CD14-positive monocyte (primary cell): Measurements from ENCODE around the gene STK38L. TPM values are rescaled to one million over a fixed set of nuclear protein-coding genes. Genes with fewer than 3 reads are reported as not detected.
A peak's percentile ranks its signal among the peaks of the same experiment; 100 is the strongest.

Experiments
- DNase-seq, 3 donors: peaks; one replicate each; pipeline ENCODE4 v3.0.0-alpha.2; 2011 to 2022
- H2AFZ ChIP-seq: 2 replicates; pipeline ENCODE4 v1.6.0; 2012; ENCODE audit warnings: mild to moderate bottlenecking, low read depth, low read length, inconsistent platforms; ENCODE audit not compliant: insufficient read depth, poor library complexity, severe bottlenecking
- H3K27ac ChIP-seq, 2 donors: 1 replicate in 1 of 2; 2 replicates in 1 of 2; pipeline ENCODE4 v1.5.1; 2012 to 2013; ENCODE audit warnings: low read length in 2 of 2, control low read depth in 1 of 2, inconsistent platforms in 1 of 2, low read depth in 1 of 2, mild to moderate bottlenecking in 1 of 2
- H3K27me3 ChIP-seq, 2 donors: one replicate each; pipeline versions ENCODE4 v1.6.0 to v1.6.1; 2011 to 2013; ENCODE audit warnings: low read length in 2 of 2; ENCODE audit not compliant: control insufficient read depth in 2 of 2, insufficient read depth in 2 of 2
- H3K36me3 ChIP-seq, 2 donors: replicated peaks in 1 of 2; 1 replicate in 1 of 2; 2 replicates in 1 of 2; pipeline versions ENCODE4 v1.5.1 to v1.6.1; 2012 to 2013; ENCODE audit warnings: low read length in 2 of 2, control low read depth in 1 of 2, inconsistent platforms in 1 of 2, mild to moderate bottlenecking in 1 of 2; ENCODE audit not compliant: insufficient read depth in 2 of 2, control insufficient read depth in 1 of 2
- H3K4me1 ChIP-seq, 2 donors: 1 replicate in 1 of 2; 2 replicates in 1 of 2; pipeline versions ENCODE4 v1.5.1 to v1.6.1; 2012 to 2013; ENCODE audit warnings: low read length in 2 of 2, control low read depth in 1 of 2, inconsistent platforms in 1 of 2, mild to moderate bottlenecking in 1 of 2, moderate library complexity in 1 of 2; ENCODE audit not compliant: insufficient read depth in 2 of 2, control insufficient read depth in 1 of 2
- H3K4me2 ChIP-seq: replicated peaks from 2 replicates; pipeline ENCODE3; 2012; ENCODE audit warnings: low read length, moderate library complexity, mild to moderate bottlenecking; ENCODE audit not compliant: poor library complexity, severe bottlenecking; ENCODE audit errors: extremely low read depth
- H3K4me3 ChIP-seq, 3 experiments: fragments of 200-600 bp in 1 of 3; sonication (generic) in 1 of 3; replicated peaks in 1 of 3; 1 replicate in 2 of 3; 2 replicates in 1 of 3; pipeline ENCODE4 v1.5.1; 2011 to 2013; ENCODE audit warnings: low read length in 3 of 3, mild to moderate bottlenecking in 3 of 3, control low read depth in 2 of 3, low read depth in 2 of 3, inconsistent platforms in 1 of 3, moderate library complexity in 1 of 3
- H3K79me2 ChIP-seq: 2 replicates; pipeline ENCODE4 v1.6.0; 2012; ENCODE audit warnings: mild to moderate bottlenecking, control low read depth, inconsistent platforms, low read length, moderate library complexity; ENCODE audit not compliant: insufficient read depth
- H3K9ac ChIP-seq: 2 replicates; pipeline ENCODE4 v1.6.0; 2017; ENCODE audit warnings: low read length, mild to moderate bottlenecking; ENCODE audit not compliant: insufficient read depth, poor library complexity, severe bottlenecking
- H3K9me3 ChIP-seq, 2 donors: replicated peaks in 1 of 2; 1 replicate in 1 of 2; 2 replicates in 1 of 2; pipeline versions ENCODE4 v1.5.1 to v1.6.1; 2012 to 2013; ENCODE audit warnings: low read length in 2 of 2, control low read depth in 1 of 2; ENCODE audit not compliant: control insufficient read depth in 1 of 2, insufficient read depth in 1 of 2
- H4K20me1 ChIP-seq: 2 replicates; pipeline ENCODE4 v1.6.0; 2012; ENCODE audit warnings: mild to moderate bottlenecking, low read length, control low read depth, moderate library complexity; ENCODE audit not compliant: insufficient read depth
- H3K27ac Mint-ChIP-seq, 7 donors: one replicate each; pipeline ENCODE4 v1.8.0; 2020; ENCODE audit warnings: mild to moderate bottlenecking in 7 of 7, mixed read lengths in 7 of 7, moderate library complexity in 6 of 7, inconsistent platforms in 2 of 7
- H3K27me3 Mint-ChIP-seq, 3 donors: one replicate each; pipeline ENCODE4 v1.8.0; 2021 to 2022; ENCODE audit warnings: low read depth in 3 of 3, mild to moderate bottlenecking in 3 of 3, mixed read lengths in 3 of 3, moderate library complexity in 3 of 3, inconsistent platforms in 1 of 3
- H3K36me3 Mint-ChIP-seq, 2 donors: one replicate each; pipeline ENCODE4 v1.8.0; 2020; ENCODE audit warnings: mixed read lengths in 2 of 2, inconsistent platforms in 1 of 2, mild to moderate bottlenecking in 1 of 2
- H3K4me1 Mint-ChIP-seq: one replicate; pipeline ENCODE4 v1.8.0; 2020; ENCODE audit warnings: mild to moderate bottlenecking, mixed read lengths
- H3K4me3 Mint-ChIP-seq, 2 donors: one replicate each; pipeline ENCODE4 v1.8.0; 2020; ENCODE audit warnings: mild to moderate bottlenecking in 2 of 2, mixed read lengths in 2 of 2, moderate library complexity in 1 of 2
- H3K9me3 Mint-ChIP-seq, 7 donors: one replicate each; pipeline ENCODE4 v1.8.0; 2020 to 2022; ENCODE audit warnings: mixed read lengths in 7 of 7, mild to moderate bottlenecking in 6 of 7, moderate library complexity in 6 of 7, inconsistent platforms in 2 of 7
- CTCF ChIP-seq: fragments of 200-600 bp; IDR thresholded peaks from one replicate; pipeline ENCODE4 v1.8.0; 2022; ENCODE audit warnings: antibody characterized with exemption, mild to moderate bottlenecking
- WGBS: methylation state at CpG from one replicate; pipeline ENCODE4 v1.1.5; 2013; ENCODE audit warnings: missing lambda C conversion rate; ENCODE audit not compliant: insufficient coverage; 5-methylcytosine and 5-hydroxymethylcytosine counted together
- intact Hi-C, 2 donors: fragments of 100-400 bp; cut with micrococcal nuclease; formaldehyde crosslinking; loops; one replicate each; pipeline versions ENCODE4 v1.15.0 to v1.15.1; 2023
- polyA plus RNA-seq, 3 donors: library from polyadenylated mRNA; depleted of rRNA in 1 of 3; unstranded in 2 of 3; stranded (reverse) in 1 of 3; fragments of 300-500 nt in 2 of 3; fragments of >200 nt in 1 of 3; fragmentation: Illumina TruSeq in 2 of 3; gene quantifications; 1 replicate in 2 of 3; 2 replicates in 1 of 3; pipeline ENCODE4 v1.2.3, GENCODE V29; 2012 to 2021

STK38L gene
- polyA plus RNA-seq, 3 donors, result 20.0 to 29.5 (median 20.5) TPM

GRCh38 chr12:27253347-27253746, 9.3 kb downstream of the STK38L start:
- no peak overlapping the region for H3K9ac ChIP-seq
- H3K27ac ChIP-seq, result no peak overlapping the region
- peaks cover 63% of the 10 kb centered on the region for H4K20me1 ChIP-seq
- no peak for DNase-seq
- H3K27me3 ChIP-seq, result no peaks in the 10 kb centered on the region
- H3K36me3 Mint-ChIP-seq, result peaks cover 16 to 24% of the 10 kb centered on the region in 2 donors
- peaks cover 25 to 35% of the 10 kb centered on the region in 2 donors for H3K4me1 ChIP-seq
- TF ChIP-seq CTCF, result no peak
- H3K9me3 Mint-ChIP-seq, result peaks cover 0 to 6% (median 0%) of the 10 kb centered on the region in 7 donors
- H3K36me3 ChIP-seq, result peaks cover 3 to 18% of the 10 kb centered on the region in 2 donors
- no peak overlapping the region for H3K4me2 ChIP-seq
- H3K27ac Mint-ChIP-seq, result peak overlapping the region in 2 of 7 donors; percentile 10
- no peak overlapping the region for H2AFZ ChIP-seq
- H3K27me3 Mint-ChIP-seq, result peaks cover 0 to 2% (median 0%) of the 10 kb centered on the region in 3 donors
- no peak overlapping the region for H3K4me3 ChIP-seq
- peaks cover 99% of the 10 kb centered on the region for H3K79me2 ChIP-seq
- intact Hi-C loops, result no loop called here
- no peak overlapping the region for H3K4me3 Mint-ChIP-seq
- WGBS, result 100% methylated on average over 2 of the region's 2 CpGs
- H3K4me1 Mint-ChIP-seq, result peaks cover 48% of the 10 kb centered on the region
- no peaks in the 10 kb centered on the region for H3K9me3 ChIP-seq

GRCh38 chr12:27255806-27256205, 11.7 kb downstream of the STK38L start:
- intact Hi-C loops, result no loop called here
- H3K27ac Mint-ChIP-seq, result peak overlapping the region in 4 of 7 donors; percentile 7 to 72 (median 23)
- no peak overlapping the region for H3K4me3 ChIP-seq

More at GRCh38 chr12:27255806-27256205, 11.7 kb downstream of the STK38L start:
- H3K9ac ChIP-seq, result no peak overlapping the region
- H3K4me1 ChIP-seq, result peaks cover 22 to 32% of the 10 kb centered on the region in 2 donors
- H4K20me1 ChIP-seq, result peaks cover 76% of the 10 kb centered on the region
- H3K27me3 ChIP-seq, result no peaks in the 10 kb centered on the region
- H3K27ac ChIP-seq, result peak overlapping the region in 1 of 2 donors; percentile 24
- H3K36me3 Mint-ChIP-seq, result peaks cover 14 to 25% of the 10 kb centered on the region in 2 donors
- 100% methylated on average over 2 of the region's 3 CpGs for WGBS
- peaks cover 2 to 24% of the 10 kb centered on the region in 2 donors for H3K36me3 ChIP-seq
- H3K9me3 ChIP-seq, result no peaks in the 10 kb centered on the region
- peaks cover 54% of the 10 kb centered on the region for H3K4me1 Mint-ChIP-seq
- H3K9me3 Mint-ChIP-seq, result peaks cover 0 to 4% (median 0%) of the 10 kb centered on the region in 7 donors
- DNase-seq, result peak in 1 of 3 donors; percentile 57
- H3K27me3 Mint-ChIP-seq, result peaks cover 0 to 2% (median 0%) of the 10 kb centered on the region in 3 donors
- H3K4me2 ChIP-seq, result no peak overlapping the region
- peaks cover 97% of the 10 kb centered on the region for H3K79me2 ChIP-seq
- no peak for TF ChIP-seq CTCF
- no peak overlapping the region for H2AFZ ChIP-seq
- no peak overlapping the region for H3K4me3 Mint-ChIP-seq
